ENCODE data around the gene ANAPC16. TPM values are rescaled to one million over a fixed set of nuclear protein-coding genes. Genes with fewer than 3 reads are reported as not detected.
A peak's percentile ranks its signal among the peaks of the same experiment; 100 is the strongest.

ANAPC16 gene
- total and polyA plus RNA-seq, 2 experiments from 2014 or later: 77.5 to 126 TPM

- Histone ChIP-seq H3K36me3 (ENCODE audit: insufficient read depth) (peaks cover 2% of the 10 kb centered on the region; the same call in 1 of the 2 replicates), H3K27ac (ENCODE audit: low read depth) (peak overlapping the region; percentile 45; the same call in 1 of the 2 replicates), H3K4me1 (ENCODE audit: insufficient read depth) (no peaks in the 10 kb centered on the region), H3K27me3 (ENCODE audit: insufficient read depth) (no peaks in the 10 kb centered on the region), H2AFZ (no peak overlapping the region), H3K4me3 (no peak overlapping the region), H4K20me1 (replicated peaks; ENCODE audit: insufficient read depth) (0 out of 2 replicates have a peak, but pooled peaks cover 2% of the 10 kb centered on the region), H3K9me2 (ENCODE audit: insufficient read depth) (no peaks in the 10 kb centered on the region), H3K79me2 (replicated peaks; ENCODE audit: insufficient read depth) (no peaks in the 10 kb centered on the region; the same call in 1 of the 2 replicates), H3F3A (replicated peaks; ENCODE audit: low read depth) (peaks cover 4% of the 10 kb centered on the region; the same call in 1 of the 2 replicates), H3K4me2 (no peak overlapping the region)
- no peak for TF ChIP-seq EZH2 (IDR thresholded peaks at IDR 0.05; ENCODE audit: low read depth, unreplicated experiment)
- no peak for TF ChIP-seq POLR2AphosphoS5 (IDR thresholded peaks at IDR 0.05; ENCODE audit: low read depth)
- no peak for TF ChIP-seq CTCF (conservative IDR thresholded peaks at IDR 0.05; ENCODE audit: low read depth in 2 of 2)
- no peak for TF ChIP-seq ETS1 (IDR thresholded peaks at IDR 0.05)
- peaks cover 7% of the 10 kb centered on the region for H3K27me3 Mint-ChIP-seq (ENCODE audit: insufficient read depth, low read depth, poor library complexity)
- H3K9me3 Mint-ChIP-seq: no peaks in the 10 kb centered on the region
- DNase-seq (ENCODE audit: low spot score): no peak
- no peak overlapping the region for H3K4me3 Mint-ChIP-seq
- H3K36me3 Mint-ChIP-seq (ENCODE audit: low read depth): peaks cover 16% of the 10 kb centered on the region
- ATAC-seq: no peak
- no peak overlapping the region for H3K27ac Mint-ChIP-seq
- peaks cover 14% of the 10 kb centered on the region for H3K4me1 Mint-ChIP-seq
Observed at GRCh38 chr10:72239409-72239808, 23.6 kb downstream of the ANAPC16 start.

DNA sequence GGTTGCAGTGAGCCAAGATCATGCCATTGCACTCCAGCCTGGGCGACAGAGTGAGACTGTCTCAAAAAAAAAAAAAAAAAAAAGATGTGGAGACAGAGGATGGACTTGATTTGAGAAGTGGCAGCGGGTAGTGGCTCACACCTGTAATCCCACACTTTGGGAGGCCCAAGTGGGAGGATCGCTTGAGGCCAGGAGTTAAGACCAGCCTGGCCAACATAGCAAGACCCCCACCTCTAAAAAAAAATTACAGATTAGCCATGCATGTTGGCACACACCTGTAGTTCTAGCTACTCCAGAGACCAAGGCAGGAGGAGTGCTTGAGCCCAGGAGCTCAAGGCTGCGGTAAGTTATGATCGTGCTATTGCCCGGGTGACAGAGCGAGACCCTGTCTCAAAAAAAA lies 24.6 kb downstream of the ANAPC16 start:
- H3K4me3 Mint-ChIP-seq: no peak overlapping the region
- H4K20me1 ChIP-seq (replicated peaks; ENCODE audit: insufficient read depth): 0 out of 2 replicates have a peak, but pooled peaks cover 2% of the 10 kb centered on the region
- H3K9me2 ChIP-seq (ENCODE audit: insufficient read depth): no peaks in the 10 kb centered on the region
- H3K4me1 Mint-ChIP-seq: peaks cover 14% of the 10 kb centered on the region
- no peak overlapping the region for H3K27ac ChIP-seq (ENCODE audit: low read depth)
- DNase-seq (ENCODE audit: low spot score) (no peak), ATAC-seq (no peak)
- no peak for TF ChIP-seq CREB1 (CRISPR knock-in tag; IDR thresholded peaks at IDR 0.05; ENCODE audit: low read depth)
- no peak for TF ChIP-seq NANOG (IDR thresholded peaks at IDR 0.05; ENCODE audit: borderline replicate concordance)
- no peak for TF ChIP-seq EZH2 (IDR thresholded peaks at IDR 0.05; ENCODE audit: low read depth, unreplicated experiment)
- no peak for TF ChIP-seq ETS1 (IDR thresholded peaks at IDR 0.05)
- no peak for TF ChIP-seq POLR2AphosphoS5 (IDR thresholded peaks at IDR 0.05; ENCODE audit: low read depth)
- no peak for TF ChIP-seq REST (IDR thresholded peaks at IDR 0.05; ENCODE audit: unreplicated experiment)
- no peak for TF ChIP-seq EZH2phosphoT487 (IDR thresholded peaks at IDR 0.05; ENCODE audit: unreplicated experiment)
- no peak for TF ChIP-seq ZNF114 (CRISPR knock-in tag; IDR thresholded peaks at IDR 0.05)
- H3K27me3 Mint-ChIP-seq (ENCODE audit: insufficient read depth, low read depth, poor library complexity): peaks cover 8% of the 10 kb centered on the region
- H3K4me2 ChIP-seq: no peak overlapping the region
- H3K36me3 ChIP-seq (ENCODE audit: insufficient read depth): no peaks in the 10 kb centered on the region
- no peaks in the 10 kb centered on the region for H3K27me3 ChIP-seq (ENCODE audit: insufficient read depth)
- H3K9me3 Mint-ChIP-seq: no peaks in the 10 kb centered on the region
- H3K36me3 Mint-ChIP-seq (ENCODE audit: low read depth): peaks cover 12% of the 10 kb centered on the region
- H3K27ac Mint-ChIP-seq: no peak overlapping the region
- H3F3A ChIP-seq (replicated peaks; ENCODE audit: low read depth): peaks cover 4% of the 10 kb centered on the region; the same call in 1 of the 2 replicates
- no peaks in the 10 kb centered on the region for H3K4me1 ChIP-seq (ENCODE audit: insufficient read depth)
- no peak overlapping the region for H3K4me3 ChIP-seq
- H3K79me2 ChIP-seq (replicated peaks; ENCODE audit: insufficient read depth): no peaks in the 10 kb centered on the region
- H2AFZ ChIP-seq: no peak overlapping the region

Measured in GM23338 (cell line).